HG02938 (cell line): ENCODE results near the gene PRSS56.
"Not testable (repeated sequence)": the region's sequence is repeated elsewhere in the genome, so short reads cannot be mapped to it uniquely, and the experiment has no call there.

ENCODE experiments used
- ATAC-seq: cut with Tn5 transposase; IDR thresholded peaks from one replicate; pipeline ENCODE4 v1.9.1; 2021; ENCODE audit warnings: mild to moderate bottlenecking, moderate library complexity; ENCODE audit not compliant: unreplicated experiment

The PRSS56 gene

DNA sequence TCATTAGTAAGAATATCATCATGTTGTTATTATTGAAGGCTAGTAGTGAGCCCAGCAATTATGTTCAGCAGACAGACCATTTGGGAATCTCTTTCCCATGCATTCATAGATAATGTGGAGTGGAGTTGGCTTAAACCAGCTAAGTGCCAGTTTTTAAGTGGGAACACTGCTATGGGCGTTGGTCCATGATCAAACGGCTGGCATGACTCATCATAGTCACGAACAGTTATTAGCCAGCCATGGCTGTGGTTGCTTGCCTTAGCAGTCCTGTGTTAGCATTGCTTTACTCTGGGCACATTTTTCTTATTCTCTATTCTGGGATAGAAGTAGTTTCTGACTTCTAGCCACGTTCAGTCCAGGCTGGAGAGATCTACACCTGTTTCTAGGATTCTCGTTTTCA is 48.0 kb downstream of the PRSS56 start:
- no peak for ATAC-seq

DNA sequence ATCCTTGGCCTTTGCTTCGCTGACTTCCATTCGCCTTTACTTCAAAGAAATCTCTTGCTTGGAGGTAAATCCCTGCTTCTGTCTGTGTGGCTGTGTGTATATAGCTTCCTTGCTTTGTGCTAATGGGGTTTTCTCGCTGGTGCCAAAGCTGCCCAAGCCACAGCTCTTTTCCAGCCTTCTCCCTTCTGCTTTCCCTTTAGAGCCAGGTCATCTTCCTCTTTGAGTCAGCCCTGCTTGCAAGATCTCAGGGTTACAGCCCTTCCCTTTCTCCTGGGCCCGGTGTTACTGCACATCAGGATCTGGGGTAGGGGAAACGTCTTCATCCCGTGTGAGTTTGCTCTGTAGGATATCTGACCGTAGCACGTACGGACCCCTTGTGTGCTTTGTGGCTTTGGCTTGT is 49.4 kb downstream of the PRSS56 start:
- no peak for ATAC-seq

DNA sequence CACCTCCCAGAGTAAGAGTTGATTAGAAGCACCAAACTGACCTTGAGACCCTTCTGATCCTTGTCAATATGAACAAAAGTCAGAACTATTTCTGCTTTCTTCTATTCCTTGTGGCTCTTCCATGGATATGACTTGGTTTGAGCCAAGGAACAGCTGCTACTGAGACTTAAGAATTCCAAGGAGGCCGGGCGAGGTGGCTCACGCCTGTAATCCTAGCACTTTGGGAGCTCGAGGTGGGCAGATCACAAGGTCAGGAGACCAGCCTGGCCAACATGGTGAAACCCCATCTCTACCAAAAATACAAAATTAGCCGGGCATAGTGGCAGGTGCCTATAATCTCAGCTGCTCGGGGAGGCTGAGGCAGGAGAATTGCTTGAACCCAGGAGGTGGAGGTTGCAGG is 50.3 kb downstream of the PRSS56 start:
- not testable (repeated sequence) for ATAC-seq

DNA sequence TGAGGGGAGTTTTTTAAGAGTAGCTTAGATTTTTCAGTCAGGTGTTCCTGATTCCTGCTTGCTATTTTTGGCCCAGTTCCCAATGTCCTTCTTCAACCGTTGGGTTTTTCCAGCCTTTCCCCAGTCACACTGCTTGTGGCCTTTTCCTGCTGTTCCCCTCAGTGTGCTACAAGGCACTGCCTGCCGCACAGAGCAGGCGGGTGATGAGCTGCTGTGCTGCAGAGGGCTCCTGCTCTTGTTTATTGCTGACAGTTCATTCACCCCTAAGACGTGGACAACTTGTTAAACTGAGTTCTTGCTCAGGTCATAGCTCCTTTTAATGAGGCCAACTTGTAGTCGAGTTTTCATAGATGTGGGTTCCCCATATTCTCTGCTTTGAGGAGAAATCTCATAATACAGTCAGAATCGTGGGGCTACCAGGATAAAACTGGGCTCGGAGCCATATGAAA is 50.9 kb downstream of the PRSS56 start:
- no peak for ATAC-seq

DNA sequence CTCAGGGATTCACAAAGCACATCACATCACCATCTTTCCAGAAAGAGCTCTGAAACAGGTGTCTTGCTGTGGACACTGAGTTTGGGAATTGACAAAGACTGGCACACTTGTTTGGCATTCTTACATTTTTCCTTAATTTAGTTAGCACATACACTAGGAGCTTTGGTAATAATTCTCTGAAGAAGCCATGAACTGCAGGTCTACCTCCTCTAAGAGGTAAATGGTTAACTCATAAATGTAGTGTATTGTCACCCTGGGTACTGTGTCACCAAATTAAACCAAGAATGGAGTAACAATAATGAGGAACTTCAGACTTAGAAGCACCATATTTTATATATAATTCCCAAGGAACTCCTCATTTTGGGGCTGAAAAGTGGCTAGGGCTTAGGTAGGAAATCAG is 52.9 kb downstream of the PRSS56 start:
- ATAC-seq = no peak

- no peak for ATAC-seq
These were observed 53.7 kb downstream of the PRSS56 start for GRCh38 chr2:232573771-232574435.

DNA sequence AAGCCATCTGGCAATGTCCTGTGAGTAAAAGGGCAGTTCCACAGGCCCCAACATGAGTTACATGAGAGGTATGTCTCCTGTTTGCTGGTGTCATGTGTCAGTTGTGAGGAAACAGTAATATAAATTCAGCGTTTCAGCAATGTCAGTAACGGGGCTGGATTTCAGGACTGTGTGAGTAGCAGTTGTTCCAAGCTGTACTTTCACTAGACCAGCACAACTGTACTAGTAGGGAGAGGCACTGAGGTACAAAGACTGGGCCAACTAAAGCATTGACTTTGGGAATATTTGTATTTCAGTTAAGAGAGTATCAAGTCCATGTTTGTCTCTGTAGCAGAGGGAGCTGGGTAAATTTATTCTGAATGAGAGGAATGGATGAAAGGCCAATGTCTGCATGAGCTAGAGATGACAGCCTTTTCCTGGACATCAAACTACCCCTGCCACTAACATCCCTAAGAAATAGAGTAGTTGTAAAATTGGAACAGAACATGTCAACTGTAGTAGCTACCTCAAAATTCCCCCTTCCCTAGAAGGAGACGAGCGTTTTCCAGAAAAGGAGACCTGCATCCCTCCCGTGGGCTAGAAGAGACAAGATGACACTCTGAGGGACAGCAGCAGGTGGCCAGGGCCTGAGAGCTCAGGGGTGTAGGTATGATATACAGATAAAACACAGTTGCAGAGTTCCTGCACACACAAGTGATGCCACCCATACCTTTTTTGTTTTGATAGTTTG is 54.7 kb downstream of the PRSS56 start:
- no peak for ATAC-seq
